GM21528 (cell line): ENCODE results near the gene SOX10.

Experiments used
- ATAC-seq: cut with Tn5 transposase; IDR thresholded peaks from one replicate; pipeline ENCODE4 v1.9.1; 2021; ENCODE audit warnings: mild to moderate bottlenecking, moderate library complexity; ENCODE audit not compliant: unreplicated experiment, low FRiP score

Gene SOX10

GRCh38 chr22:38017272-38017920, 33.0 kb upstream of the SOX10 start:
- ATAC-seq, result no peak

- no peak for ATAC-seq
Observed at GRCh38 chr22:38016182-38017151, 32.1 kb upstream of the SOX10 start.

- ATAC-seq, result no peak
Observed at GRCh38 chr22:38014083-38014482, 29.7 kb upstream of the SOX10 start.

- ATAC-seq, result no peak
Observed at GRCh38 chr22:38012604-38013072, 28.3 kb upstream of the SOX10 start.

- no peak for ATAC-seq
Observed at GRCh38 chr22:38009000-38009806, 24.8 kb upstream of the SOX10 start.

- no peak for ATAC-seq
Observed at GRCh38 chr22:38007330-38007902, 23.1 kb upstream of the SOX10 start.

- no peak for ATAC-seq
Observed at GRCh38 chr22:38006906-38007305, 22.6 kb upstream of the SOX10 start.

GRCh38 chr22:38005943-38006342, 21.6 kb upstream of the SOX10 start:
- ATAC-seq, result no peak

GRCh38 chr22:37999640-38000272, 15.4 kb upstream of the SOX10 start:
- no peak for ATAC-seq

- no peak for ATAC-seq
Observed at GRCh38 chr22:37999236-37999635, 14.9 kb upstream of the SOX10 start.

- no peak for ATAC-seq
Observed at GRCh38 chr22:37998543-37998942, 14.2 kb upstream of the SOX10 start.

- ATAC-seq, result no peak
Observed at GRCh38 chr22:37996515-37997246, 12.3 kb upstream of the SOX10 start.

- no peak for ATAC-seq
Observed at GRCh38 chr22:37996079-37996478, 11.7 kb upstream of the SOX10 start.

- ATAC-seq, result no peak
Observed at GRCh38 chr22:37995460-37995859, 11.1 kb upstream of the SOX10 start.

GRCh38 chr22:37994982-37995381, 10.6 kb upstream of the SOX10 start:
- no peak for ATAC-seq

- ATAC-seq, result no peak
Observed at GRCh38 chr22:37994049-37994448, 9.7 kb upstream of the SOX10 start.

- no peak for ATAC-seq
Observed at GRCh38 chr22:37991731-37992442, 7.5 kb upstream of the SOX10 start.

GRCh38 chr22:37990862-37991261, 6.5 kb upstream of the SOX10 start:
- ATAC-seq, result no peak

- ATAC-seq, result no peak
Observed at GRCh38 chr22:37990301-37990700, 5.9 kb upstream of the SOX10 start.
